CD1c-positive myeloid dendritic cell (primary cell): ENCODE measurements around the gene GOLM1.

ENCODE experiments used
- DNase-seq: peaks from one replicate; pipeline ENCODE4 v3.0.0-alpha.2; 2016; ENCODE audit errors: extremely low spot score

The GOLM1 gene

DNA sequence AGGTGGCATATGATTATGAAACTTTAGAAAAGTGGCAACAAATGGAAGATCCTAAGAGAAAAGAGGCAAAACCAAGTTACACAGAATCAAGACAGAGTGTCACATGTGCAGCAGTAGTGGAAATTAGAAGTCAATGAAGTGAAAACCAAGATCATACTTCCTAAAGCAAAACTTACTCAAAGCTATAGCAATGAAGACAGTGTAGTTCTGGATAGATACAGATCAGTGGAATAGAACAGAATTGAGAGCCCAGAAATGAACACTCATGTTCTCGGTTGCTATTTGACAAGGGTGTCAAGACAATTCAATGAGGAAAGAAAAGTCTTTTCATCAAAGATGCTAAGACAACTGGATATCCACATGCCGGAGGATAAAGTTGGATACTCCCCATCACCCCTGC lies 114.9 kb downstream of the GOLM1 start:
- DNase-seq: no peak

DNA sequence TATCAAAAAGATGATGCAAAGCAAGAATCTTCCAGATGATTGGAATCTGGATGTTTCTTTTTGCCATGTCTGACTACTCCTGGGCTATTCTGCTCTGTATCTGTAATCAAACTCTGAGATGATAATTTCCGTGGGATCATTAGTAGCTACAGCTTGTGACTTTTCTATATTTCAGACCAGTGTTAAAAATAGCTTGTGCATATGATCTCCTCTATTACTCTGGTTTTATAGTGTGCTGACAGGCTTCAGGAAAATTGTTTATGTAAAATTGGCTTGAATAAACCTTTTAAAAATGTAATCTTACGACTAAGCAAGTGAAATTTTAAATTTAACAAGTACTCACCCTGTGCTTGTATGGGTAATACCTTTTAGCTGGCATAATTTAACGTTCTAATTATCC lies 118.0 kb downstream of the GOLM1 start:
- no peak for DNase-seq

- no peak for DNase-seq
Measured at GRCh38 chr9:85978496-85978895, 120.9 kb downstream of the GOLM1 start.
